Stimulated activated naive CD4-positive, alpha-beta T cell (primary cell): ENCODE data around the gene ECT2L.

Experiments
- DNase-seq, 6 experiments: peaks; one replicate each; lab custom pipeline; 2025; lab: John Stamatoyannopoulos, UW

ECT2L gene

GRCh38 chr6:138857775-138858174 is 61.9 kb downstream of the ECT2L start:
- DNase-seq, result no peak

GRCh38 chr6:138862456-138862855 is 66.6 kb downstream of the ECT2L start:
- no peak for DNase-seq

GRCh38 chr6:138863321-138863720 is 67.4 kb downstream of the ECT2L start:
- DNase-seq, result no peak

DNA sequence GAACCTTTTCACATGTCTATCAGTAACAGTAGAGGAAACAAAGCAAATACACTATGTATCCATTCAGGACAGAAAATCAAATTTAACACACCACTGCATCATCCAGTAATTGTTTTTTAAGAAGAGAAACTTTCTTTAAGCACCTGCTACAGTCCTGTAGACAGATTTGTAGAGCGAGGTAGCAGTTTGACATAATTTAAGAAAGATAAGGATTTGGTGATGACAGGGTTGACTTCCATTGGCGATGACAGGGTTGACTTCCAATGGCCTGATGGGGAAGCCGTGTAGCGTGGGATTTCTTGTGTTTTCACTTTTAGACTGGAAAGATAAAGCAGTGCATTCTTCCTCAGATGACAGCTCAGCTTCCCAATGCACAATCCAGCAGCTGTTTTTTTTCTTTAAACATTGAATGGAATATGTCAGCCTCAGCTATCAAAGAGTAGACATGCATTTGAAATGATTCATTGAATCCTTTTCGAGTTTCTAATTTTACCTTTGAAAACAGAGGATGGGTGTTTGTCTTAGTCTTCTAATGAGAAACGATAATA is 68.5 kb downstream of the ECT2L start:
- no peak for DNase-seq

GRCh38 chr6:138865480-138866109 is 69.7 kb downstream of the ECT2L start:
- DNase-seq, result no peak

- no peak for DNase-seq
These were observed 72.3 kb downstream of the ECT2L start for GRCh38 chr6:138868181-138868580.

GRCh38 chr6:138869398-138869797 is 73.5 kb downstream of the ECT2L start:
- no peak for DNase-seq

DNA sequence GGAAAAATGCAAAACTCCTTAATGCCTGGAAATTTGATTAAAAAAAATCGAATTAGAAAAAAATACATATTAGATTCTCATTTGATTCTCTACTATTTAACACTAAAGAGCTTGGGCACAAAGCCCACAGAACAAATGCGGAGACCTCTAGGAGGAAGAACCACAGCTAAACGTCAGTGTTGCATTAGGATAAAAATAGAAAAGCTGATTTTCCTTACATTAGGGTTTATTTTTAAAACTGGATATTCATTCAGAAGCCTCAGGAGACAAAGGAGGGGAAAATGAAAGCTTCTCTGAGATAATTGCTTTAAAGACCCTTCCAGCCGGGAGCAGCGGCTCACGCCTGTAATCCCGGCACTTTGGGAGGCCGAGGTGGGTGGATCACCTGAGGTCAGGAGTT is 77.3 kb downstream of the ECT2L start:
- no peak for DNase-seq

GRCh38 chr6:138882369-138883017 is 86.6 kb downstream of the ECT2L start:
- DNase-seq, result no peak

- no peak for DNase-seq
These were observed 89.4 kb downstream of the ECT2L start for GRCh38 chr6:138885156-138885819.

DNA sequence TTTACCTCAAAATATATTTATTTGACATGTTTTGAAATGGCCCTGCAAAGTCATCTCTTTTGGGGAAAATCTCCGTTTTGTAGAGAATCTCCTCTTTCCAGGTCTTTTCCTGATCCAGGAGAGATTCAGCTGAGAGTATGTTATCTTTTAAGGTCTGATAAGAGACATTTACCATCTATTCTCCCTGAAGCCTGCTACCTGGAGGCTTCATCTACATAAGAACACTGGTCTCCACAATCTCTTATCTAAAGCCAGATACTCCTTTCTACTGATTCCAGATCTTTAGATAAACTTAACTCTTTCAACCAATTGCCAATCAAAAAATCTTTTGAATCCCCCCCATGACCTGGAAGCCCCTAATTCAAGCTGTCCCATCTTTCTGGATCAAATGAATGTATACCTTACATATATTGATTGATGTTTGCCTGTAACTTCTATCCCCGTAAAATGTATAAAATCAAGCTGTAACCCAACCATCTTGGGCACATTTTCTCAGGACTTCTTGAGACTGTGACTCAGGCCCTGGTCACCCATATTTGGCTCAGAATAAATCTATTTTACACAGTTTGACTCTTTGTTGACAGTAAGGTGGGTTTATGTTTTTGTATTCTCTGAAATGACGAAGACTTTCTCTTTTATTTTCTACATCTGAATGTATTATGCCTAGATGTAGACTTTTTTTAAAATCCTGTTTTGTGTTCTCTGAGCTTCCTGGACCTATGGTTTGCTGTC is 95.5 kb downstream of the ECT2L start:
- DNase-seq, result no peak

DNA sequence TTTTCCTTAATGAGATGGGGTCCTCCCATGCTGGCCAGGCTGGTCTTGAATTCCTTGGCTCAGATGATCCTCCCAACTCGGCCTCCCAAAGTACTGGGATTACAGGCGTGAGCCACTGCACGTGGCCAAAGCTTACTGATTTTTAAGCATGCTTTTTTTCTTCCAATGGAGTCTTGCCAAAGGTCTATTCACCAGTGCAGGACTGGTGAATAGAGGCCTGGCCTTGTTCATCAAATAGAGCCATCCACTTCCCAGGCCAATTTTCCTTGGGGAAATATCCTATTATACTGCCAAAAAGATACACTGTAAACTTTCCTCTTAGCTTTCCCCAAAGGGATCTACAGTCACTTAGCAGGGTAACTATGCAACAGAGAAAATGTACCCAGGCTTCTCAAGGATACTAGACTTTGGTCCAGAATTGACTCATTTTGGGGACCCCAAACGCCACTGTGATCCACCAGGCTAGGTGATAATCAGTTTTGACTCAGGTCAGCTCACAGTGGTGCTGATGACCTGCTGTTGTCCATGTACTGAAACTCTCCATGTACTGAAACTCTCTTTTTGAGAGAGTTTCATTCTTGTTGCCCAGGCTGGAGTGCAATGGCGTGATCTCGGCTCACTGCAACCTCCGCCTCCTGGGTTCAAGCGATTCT is 100.3 kb downstream of the ECT2L start:
- no peak for DNase-seq

DNA sequence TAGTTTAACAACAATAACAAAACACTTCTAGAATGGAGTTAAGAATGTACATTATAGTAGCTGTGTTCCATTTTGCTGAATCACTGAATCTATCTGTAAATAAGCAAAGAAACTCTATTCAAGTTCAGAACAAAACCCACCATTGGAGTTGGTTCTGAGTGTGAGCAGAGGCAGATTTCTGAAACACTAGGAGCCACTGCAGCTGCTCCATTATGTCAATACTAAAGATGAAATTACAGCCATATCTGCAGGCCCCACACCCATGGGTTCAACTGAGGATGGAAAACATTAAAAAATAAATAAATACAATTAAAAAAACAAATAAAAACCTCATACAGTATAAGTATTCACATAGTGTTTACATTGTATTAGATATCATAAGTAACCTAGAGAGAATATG is 101.1 kb downstream of the ECT2L start:
- DNase-seq, result no peak

GRCh38 chr6:138907167-138907566 is 111.3 kb downstream of the ECT2L start:
- no peak for DNase-seq

GRCh38 chr6:138909511-138909910 is 113.6 kb downstream of the ECT2L start:
- DNase-seq, result no peak

GRCh38 chr6:138909975-138910374 is 114.1 kb downstream of the ECT2L start:
- DNase-seq, result no peak

DNA sequence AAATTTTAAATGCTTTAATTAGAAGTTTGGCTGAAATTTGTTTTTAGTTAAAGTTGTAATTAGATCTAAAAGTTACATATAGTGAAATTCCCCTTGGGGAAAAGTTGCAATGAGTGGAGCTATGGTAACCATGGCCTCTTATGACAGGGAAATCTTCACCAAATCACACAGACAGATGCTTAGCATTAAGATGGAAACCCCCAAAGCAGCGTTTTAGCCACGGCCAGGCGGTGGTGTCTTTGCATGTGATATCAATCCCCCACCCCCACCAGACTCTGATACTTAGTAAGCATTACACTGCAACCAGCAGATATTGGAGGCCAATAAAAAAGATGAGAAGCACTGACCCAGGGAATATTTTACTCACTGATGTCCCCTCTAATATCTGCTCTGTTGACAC is 116.4 kb downstream of the ECT2L start:
- no peak for DNase-seq

DNA sequence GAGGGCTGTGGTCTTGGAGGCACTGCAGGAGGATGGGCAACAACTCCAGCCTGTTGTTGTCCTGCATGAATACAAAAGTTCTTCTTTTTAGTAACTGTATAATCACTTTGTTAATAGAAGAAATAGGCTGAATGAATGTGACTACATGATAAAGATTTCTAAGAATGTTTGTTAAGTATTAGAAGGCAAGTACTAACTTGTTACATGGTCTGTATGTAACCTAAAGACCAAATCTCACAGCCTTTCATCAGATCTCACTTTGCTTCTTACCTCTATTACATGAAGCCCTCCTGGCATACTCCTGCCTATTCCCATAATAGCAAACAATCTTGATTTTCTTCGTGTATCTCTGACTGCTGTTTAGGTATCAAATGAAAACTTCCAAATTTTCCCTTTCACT is 118.8 kb downstream of the ECT2L start:
- DNase-seq, result no peak

GRCh38 chr6:138920906-138921305 is 125.0 kb downstream of the ECT2L start:
- no peak for DNase-seq

DNA sequence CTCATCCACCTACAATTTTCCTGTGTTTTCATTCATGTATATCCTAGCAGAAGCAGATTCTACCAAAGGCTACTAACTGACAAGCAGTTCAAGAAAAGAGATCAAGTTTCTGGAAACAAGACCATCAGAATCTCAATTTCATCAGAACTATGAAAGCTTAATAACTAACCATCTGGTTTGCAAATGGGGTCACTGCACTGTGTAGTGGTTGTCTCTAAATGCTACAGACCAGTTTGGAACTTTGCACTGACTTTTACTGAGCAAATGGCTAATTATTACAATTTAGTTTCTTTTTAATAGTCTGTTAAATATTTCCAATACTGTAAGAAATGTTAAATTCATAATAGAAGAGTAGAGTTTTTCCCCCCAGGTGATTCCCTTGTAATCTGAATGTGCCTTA is 127.7 kb downstream of the ECT2L start:
- DNase-seq, result no peak

GRCh38 chr6:138925806-138926205 is 129.9 kb downstream of the ECT2L start:
- DNase-seq, result no peak

- DNase-seq, result no peak
These were observed 130.7 kb downstream of the ECT2L start for GRCh38 chr6:138926579-138926978.
